Mucosa of stomach (tissue), 1 donor: Measurements from ENCODE around the gene PCNX1.

ENCODE experiments used
- H3K27me3 ChIP-seq: one replicate; pipeline ENCODE4 v1.7.0; 2013; ENCODE audit warnings: mild to moderate bottlenecking, low read length; ENCODE audit not compliant: control insufficient read depth, insufficient read depth
- H3K36me3 ChIP-seq: one replicate; pipeline ENCODE4 v1.7.0; 2013; ENCODE audit warnings: low read length; ENCODE audit not compliant: control insufficient read depth, insufficient read depth
- H3K4me1 ChIP-seq: one replicate; pipeline ENCODE4 v1.7.0; 2013; ENCODE audit warnings: mild to moderate bottlenecking, low read length; ENCODE audit not compliant: control insufficient read depth, insufficient read depth
- H3K4me3 ChIP-seq: one replicate; pipeline ENCODE4 v1.7.0; 2013; ENCODE audit warnings: low read length
- H3K9ac ChIP-seq: one replicate; pipeline ENCODE4 v1.7.0; 2013; ENCODE audit warnings: mild to moderate bottlenecking, low read length, moderate library complexity
- H3K9me3 ChIP-seq: one replicate; pipeline ENCODE4 v1.7.0; 2013; ENCODE audit warnings: mild to moderate bottlenecking, low read length, moderate library complexity; ENCODE audit not compliant: control insufficient read depth
- donor health status: Pancreatic carcinoma.

Gene PCNX1

DNA sequence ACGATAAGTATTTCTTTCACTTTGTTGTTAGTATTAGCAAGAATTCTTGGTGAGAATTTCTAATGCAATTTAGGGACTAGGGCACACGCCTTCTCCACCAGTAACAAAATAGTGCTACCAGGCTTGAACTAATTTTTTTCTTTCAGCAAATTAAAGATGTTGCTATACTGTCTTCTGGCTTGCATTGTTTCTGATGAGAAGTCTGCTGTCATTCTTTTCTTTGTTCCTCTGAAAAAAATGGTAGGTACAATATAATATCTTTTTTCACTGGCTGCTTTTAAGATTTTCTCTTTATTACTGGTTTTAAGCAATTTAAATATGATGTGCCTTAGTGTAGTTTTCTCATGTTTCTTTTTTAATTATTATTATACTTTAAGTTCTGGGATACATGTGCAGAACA lies 171.2 kb downstream of the PCNX1 start:
- H3K4me3 ChIP-seq = no peak overlapping the region
- no peaks in the 10 kb centered on the region for H3K4me1 ChIP-seq
- H3K9me3 ChIP-seq = no peaks in the 10 kb centered on the region
- H3K36me3 ChIP-seq = peaks cover 4% of the 10 kb centered on the region
- no peak overlapping the region for H3K9ac ChIP-seq
- no peaks in the 10 kb centered on the region for H3K27me3 ChIP-seq

DNA sequence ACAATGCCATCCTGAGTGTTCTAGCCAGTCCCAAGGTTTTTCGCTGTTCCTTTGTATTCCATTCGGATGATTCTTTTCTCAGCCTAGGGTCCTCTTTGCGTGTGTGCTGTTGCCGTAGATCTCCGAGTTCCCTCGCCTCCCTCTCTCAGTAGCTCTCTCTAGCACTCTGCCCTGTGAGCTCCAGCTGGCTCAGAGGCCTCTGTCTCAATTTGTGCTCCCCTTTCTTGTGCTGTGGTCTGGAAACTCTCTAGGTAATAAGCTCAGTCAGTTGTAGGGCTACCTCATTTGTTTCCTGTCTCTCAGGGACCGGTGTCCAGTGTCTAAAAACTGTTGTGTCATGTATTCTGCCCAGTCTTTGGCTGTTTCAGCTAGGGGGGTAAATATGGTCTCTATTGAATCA lies 179.3 kb downstream of the PCNX1 start:
- Histone ChIP-seq H3K4me1 (no peaks in the 10 kb centered on the region), H3K9me3 (no peaks in the 10 kb centered on the region), H3K4me3 (no peak overlapping the region), H3K9ac (no peak overlapping the region), H3K27me3 (no peaks in the 10 kb centered on the region), H3K36me3 (no peaks in the 10 kb centered on the region)

DNA sequence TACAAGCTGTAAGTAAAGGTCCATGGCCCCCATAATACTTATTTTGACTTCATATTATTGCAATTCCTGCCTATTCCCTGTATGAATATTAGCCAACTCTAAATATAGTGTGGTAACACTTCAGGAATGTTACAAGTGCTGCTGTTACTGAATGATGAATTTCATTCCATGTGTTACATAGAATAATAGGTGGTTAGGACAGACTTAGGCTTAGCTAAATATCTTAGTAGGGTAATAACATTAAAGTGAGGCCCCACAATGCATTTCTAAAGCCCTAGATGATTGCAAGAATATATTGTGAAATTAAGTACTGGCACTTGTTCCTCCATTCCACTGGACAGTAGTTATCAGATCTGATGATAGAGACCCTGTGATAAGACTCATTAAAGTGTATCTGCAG lies 182.7 kb downstream of the PCNX1 start:
- Histone ChIP-seq H3K9ac (no peak overlapping the region), H3K27me3 (no peaks in the 10 kb centered on the region), H3K36me3 (no peaks in the 10 kb centered on the region), H3K9me3 (no peaks in the 10 kb centered on the region), H3K4me1 (no peaks in the 10 kb centered on the region), H3K4me3 (no peak overlapping the region)

DNA sequence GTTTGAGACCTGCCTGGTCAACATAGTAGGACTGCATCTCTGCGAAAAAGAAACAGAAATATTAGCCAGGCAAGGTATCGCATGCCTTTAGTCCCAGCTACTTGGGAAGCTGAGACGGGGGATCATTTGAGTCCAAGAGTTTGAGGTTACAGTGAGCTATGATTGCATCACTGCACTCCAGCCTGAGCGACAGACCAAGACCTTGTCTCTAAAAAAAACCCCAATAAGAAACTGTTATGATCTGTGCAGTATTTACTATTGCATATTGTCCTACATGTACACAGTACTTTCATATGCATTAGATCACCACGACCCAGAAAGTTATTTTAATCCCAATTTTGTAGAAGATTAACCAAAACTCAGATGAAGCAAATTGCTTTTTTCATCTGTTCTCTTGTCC lies 187.5 kb downstream of the PCNX1 start:
- no peak overlapping the region for H3K4me3 ChIP-seq
- H3K9me3 ChIP-seq = no peaks in the 10 kb centered on the region
- no peaks in the 10 kb centered on the region for H3K36me3 ChIP-seq
- no peaks in the 10 kb centered on the region for H3K27me3 ChIP-seq
- no peaks in the 10 kb centered on the region for H3K4me1 ChIP-seq
- H3K9ac ChIP-seq = no peak overlapping the region

DNA sequence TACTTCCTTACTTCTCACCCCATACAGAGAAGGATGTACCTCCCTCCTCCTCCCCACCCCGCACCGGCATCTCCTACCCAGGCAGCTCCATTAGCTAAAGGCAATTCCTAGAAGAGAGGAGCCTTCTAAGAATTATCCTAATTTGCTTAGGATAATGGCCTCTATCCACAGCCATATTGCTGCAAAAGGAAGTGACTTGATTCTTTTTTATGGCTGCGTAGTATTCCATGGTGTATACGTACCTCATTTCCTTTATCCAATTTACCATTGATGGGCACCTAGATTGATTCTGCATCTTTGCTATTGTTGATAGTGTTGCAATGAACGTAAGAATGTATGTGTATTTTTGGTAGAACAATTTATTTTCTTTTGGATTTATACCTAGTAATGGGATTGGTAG lies 189.7 kb downstream of the PCNX1 start:
- Histone ChIP-seq H3K4me3 (no peak overlapping the region), H3K4me1 (no peaks in the 10 kb centered on the region), H3K9ac (no peak overlapping the region), H3K27me3 (no peaks in the 10 kb centered on the region), H3K36me3 (no peaks in the 10 kb centered on the region), H3K9me3 (no peaks in the 10 kb centered on the region)

DNA sequence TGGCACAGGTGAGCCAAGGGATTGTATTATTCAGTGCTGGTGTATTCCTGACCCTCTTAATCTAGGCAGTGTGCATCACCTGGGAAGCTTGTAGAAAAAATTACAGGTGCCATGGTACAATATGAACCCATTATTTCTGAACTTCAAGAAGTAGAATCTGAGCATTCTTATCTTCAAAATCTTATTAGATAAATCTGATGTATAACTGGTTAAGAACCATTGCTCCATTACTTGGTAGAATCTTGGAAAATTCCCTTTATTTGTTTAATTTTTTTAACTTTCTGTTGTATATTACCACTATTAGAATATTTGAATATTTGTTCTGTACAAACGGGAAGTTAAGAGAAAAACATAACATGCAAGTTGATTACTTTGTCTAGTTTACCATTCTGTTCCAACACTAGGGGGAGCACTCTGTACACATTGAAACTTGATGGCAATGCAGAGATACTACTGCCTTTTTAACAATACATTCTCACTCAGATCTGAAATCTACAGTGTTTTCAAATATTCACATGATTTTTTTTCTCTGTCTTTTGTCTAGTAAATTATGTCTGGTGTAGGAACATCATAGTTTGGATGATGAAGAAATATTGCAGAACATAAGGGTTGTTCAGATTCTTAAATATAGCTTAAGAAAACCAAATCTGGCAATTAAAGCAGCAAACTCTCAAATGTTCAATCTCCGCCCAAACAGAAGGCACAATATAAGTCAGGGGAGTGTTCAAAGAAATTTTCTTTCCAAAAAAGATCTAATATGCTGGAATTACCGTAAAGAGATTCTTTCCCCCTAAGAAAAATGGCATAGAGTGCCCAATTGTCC lies 196.6 kb downstream of the PCNX1 start:
- Histone ChIP-seq H3K4me3 (no peak overlapping the region), H3K27me3 (no peaks in the 10 kb centered on the region), H3K36me3 (peaks cover 3% of the 10 kb centered on the region), H3K9ac (no peak overlapping the region), H3K9me3 (no peaks in the 10 kb centered on the region), H3K4me1 (peaks cover 6% of the 10 kb centered on the region)

DNA sequence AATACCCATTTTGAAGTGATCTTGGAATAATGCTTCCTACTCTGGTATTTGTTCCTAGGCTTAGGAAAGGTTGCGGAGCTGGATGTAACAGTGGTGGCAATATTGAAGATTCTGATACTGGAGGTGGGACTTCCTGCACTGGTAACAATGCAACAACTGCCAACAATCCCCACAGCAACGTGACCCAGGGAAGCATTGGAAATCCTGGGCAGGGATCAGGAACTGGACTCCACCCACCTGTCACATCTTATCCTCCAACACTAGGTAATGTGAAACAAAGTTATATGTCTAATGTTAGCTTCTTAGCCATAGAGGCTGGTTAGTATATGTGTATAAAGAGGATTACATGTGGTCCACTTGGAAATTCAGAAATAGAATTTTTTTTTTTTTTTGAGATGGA lies 197.9 kb downstream of the PCNX1 start:
- Histone ChIP-seq H3K4me3 (no peak overlapping the region), H3K9ac (no peak overlapping the region), H3K36me3 (peaks cover 3% of the 10 kb centered on the region), H3K9me3 (no peaks in the 10 kb centered on the region), H3K27me3 (no peaks in the 10 kb centered on the region), H3K4me1 (peaks cover 6% of the 10 kb centered on the region)

DNA sequence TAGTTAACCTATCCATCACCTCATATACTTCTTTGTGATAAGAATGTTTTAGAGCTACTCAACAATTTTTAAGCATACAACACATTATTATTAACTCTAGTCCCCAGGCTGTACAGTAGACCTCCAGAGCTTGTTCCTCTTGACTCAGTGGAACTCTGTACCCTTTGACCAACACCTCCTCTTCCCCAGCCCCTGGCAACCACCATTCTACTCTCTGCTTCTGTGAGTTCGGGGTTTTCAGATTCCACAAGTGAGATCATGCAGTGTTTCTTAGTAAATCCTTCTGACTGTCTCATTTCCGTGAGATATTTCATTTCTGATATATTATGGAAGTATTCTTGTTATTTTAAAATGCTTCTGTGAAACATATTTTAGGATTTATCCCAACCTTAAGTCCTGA lies 200.7 kb downstream of the PCNX1 start:
- H3K27me3 ChIP-seq = no peaks in the 10 kb centered on the region
- H3K4me3 ChIP-seq = no peak overlapping the region
- no peak overlapping the region for H3K9ac ChIP-seq
- no peaks in the 10 kb centered on the region for H3K9me3 ChIP-seq
- H3K36me3 ChIP-seq = peaks cover 3% of the 10 kb centered on the region
- H3K4me1 ChIP-seq = peaks cover 6% of the 10 kb centered on the region

DNA sequence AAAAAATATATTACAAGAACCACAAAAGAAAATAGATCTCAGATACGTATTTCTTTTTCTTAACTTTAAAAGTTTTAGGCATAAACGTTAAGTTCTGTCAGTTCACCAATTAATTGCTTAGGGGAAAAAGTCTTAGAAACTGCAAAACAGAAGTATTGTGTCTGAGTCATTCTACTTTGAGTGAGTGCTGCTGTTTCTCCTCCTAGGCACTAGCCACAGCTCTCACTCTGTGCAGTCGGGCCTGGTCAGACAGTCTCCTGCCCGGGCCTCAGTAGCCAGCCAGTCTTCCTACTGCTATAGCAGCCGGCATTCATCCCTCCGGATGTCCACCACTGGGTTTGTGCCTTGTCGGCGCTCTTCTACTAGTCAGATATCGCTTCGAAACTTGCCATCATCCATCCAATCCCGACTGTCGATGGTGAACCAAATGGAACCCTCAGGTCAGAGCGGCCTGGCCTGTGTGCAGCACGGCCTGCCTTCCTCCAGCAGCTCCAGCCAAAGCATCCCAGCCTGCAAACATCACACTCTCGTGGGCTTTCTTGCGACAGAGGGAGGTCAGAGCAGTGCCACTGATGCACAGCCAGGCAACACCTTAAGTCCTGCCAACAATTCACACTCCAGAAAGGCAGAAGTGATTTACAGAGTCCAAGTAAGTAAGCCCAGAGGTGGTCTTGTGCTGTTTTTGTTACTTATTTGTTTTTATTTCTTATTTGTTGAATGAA lies 201.3 kb downstream of the PCNX1 start:
- Histone ChIP-seq H3K4me1 (peaks cover 6% of the 10 kb centered on the region), H3K4me3 (no peak overlapping the region), H3K36me3 (peaks cover 3% of the 10 kb centered on the region), H3K27me3 (no peaks in the 10 kb centered on the region), H3K9ac (no peak overlapping the region), H3K9me3 (no peaks in the 10 kb centered on the region)

DNA sequence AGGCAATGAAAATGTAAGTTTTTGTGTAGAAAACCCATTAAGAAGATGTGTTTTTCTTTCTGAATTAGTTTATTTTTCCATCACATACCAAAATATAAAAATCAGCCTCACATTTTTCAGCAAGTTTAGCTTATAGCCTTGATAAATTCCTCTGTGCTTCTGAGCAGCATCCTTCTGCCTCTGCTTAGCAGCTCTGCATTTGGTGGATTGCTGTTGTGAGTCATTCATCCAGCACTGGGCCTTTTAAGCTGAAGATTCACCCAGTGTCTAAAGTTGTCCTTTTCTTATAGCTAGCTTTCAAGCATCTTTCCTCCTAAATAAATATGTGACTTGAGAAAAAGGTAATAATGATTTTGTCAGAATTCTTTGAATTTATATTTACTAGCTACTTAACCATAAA lies 206.1 kb downstream of the PCNX1 start:
- Histone ChIP-seq H3K36me3 (peaks cover 3% of the 10 kb centered on the region), H3K4me3 (no peak overlapping the region), H3K9me3 (no peaks in the 10 kb centered on the region), H3K27me3 (no peaks in the 10 kb centered on the region), H3K9ac (no peak overlapping the region), H3K4me1 (peaks cover 4% of the 10 kb centered on the region)

DNA sequence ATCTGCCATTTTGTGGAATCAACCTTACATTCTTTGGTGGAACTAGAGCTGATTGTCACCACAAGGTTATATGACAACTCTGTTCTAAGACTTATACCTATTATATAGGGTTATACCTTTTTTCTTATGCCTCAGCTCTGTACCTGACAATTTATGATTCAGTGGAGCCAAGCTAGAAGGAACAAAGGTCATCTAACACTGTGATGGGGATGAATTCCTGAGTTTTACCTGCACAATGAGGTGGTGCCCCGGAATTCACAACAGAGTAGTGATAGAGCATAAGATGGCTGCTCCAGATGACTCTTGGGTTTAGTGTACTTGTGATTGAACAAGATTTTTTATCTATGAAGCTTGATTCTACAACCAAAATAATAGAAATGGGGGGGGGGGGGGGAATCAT lies 207.3 kb downstream of the PCNX1 start:
- H3K9me3 ChIP-seq = no peaks in the 10 kb centered on the region
- no peaks in the 10 kb centered on the region for H3K36me3 ChIP-seq
- H3K27me3 ChIP-seq = no peaks in the 10 kb centered on the region
- no peak overlapping the region for H3K4me3 ChIP-seq
- H3K4me1 ChIP-seq = peaks cover 11% of the 10 kb centered on the region
- H3K9ac ChIP-seq = no peak overlapping the region

DNA sequence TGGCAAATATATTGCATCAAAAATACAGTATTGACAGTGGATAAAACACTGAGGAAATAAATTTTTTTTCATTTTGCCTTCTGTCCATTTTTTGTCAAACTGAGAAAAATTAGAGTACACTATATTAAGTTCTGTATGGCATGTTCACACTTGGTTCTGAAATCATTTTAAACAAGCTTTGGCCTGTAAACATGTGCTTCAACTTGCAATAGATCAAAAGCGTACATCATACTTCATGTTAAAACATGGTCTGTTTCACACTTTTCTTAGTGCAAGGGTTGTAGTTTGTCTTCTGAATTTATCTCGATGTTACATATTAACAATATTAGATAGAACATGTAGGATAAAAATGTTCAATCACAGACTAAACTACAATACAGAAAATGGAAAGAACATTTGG lies 208.0 kb downstream of the PCNX1 start:
- no peak overlapping the region for H3K9ac ChIP-seq
- peaks cover 11% of the 10 kb centered on the region for H3K4me1 ChIP-seq
- no peak overlapping the region for H3K4me3 ChIP-seq
- H3K27me3 ChIP-seq = no peaks in the 10 kb centered on the region
- no peaks in the 10 kb centered on the region for H3K36me3 ChIP-seq
- H3K9me3 ChIP-seq = no peaks in the 10 kb centered on the region
